ENCODE measurements around the gene SRGAP3. TPM values are rescaled to one million over a fixed set of nuclear protein-coding genes. Genes with fewer than 3 reads are reported as not detected.

SRGAP3 gene
- total RNA-seq, 2 experiments from 2014 or later, result 1.2 to 1.3 TPM

DNA sequence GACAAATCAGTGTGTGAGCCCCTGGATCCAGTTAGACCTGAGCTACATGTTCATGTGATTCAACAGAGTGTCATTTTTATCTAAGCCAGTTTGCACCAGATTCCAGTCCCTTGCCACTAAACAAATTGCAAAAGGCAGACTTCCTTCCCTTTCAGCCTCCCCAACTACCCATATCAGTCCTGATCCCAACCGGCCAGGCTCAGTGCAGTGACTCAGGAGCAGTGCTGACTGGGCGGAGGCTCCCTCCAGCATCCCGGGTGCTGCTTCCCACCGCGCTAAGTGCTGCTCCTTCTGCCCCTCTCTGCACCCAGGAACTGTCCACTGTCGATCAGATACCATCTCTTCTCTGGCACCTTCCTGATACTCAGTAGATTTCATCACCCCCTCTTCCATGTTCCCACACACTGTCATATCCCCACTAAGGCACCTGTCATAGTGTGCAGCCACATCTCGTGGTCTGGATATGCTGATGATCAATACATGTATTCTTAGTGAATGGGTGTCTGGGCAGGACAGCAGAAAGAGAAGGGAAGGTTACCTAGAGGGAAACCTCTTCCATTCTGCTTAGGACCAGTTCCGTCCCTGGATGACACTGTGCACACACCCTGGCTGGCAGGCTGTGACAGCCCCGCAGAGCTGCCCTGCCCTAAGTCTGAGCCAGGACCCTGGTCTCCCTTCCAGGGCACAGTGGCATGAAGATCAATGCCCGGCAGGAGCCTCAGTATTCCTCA is 177.3 kb downstream of the SRGAP3 start:
- Mint-ChIP-seq H3K27me3 (no peaks in the 10 kb centered on the region), H3K4me3 (no peak overlapping the region), H3K4me1 (no peaks in the 10 kb centered on the region), H3K9me3 (no peaks in the 10 kb centered on the region), H3K27ac (no peak overlapping the region), H3K36me3 (ENCODE audit: low read depth) (no peaks in the 10 kb centered on the region)
- ChIA-PET CTCF (no interaction called here), POLR2A (no interaction called here)
- no peak for DNase-seq

DNA sequence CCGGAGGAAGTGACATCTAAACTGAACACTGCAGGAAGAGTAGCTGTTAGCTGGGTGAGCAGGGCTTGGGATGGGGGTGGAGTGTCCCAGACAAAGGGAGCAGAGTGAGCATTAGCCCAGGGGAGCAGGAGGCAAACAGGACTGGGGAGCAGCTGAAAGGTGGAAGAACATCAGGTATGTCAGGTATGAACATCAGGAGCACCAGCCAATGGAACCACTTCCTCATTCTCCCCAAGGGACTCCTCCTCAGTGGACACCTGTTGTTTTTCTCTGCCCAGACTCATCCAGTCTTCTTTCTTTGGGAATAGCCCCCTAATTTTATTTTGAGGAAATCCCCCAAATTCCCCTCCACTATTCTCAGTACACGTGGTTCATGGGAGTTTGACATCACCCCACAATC is 178.5 kb downstream of the SRGAP3 start:
- no peaks in the 10 kb centered on the region for H3K9me3 Mint-ChIP-seq
- no peak overlapping the region for H3K27ac Mint-ChIP-seq
- no peaks in the 10 kb centered on the region for H3K4me1 Mint-ChIP-seq
- no peaks in the 10 kb centered on the region for H3K27me3 Mint-ChIP-seq
- POLR2A ChIA-PET, result no interaction called here
- H3K36me3 Mint-ChIP-seq (ENCODE audit: low read depth), result no peaks in the 10 kb centered on the region
- CTCF ChIA-PET, result no interaction called here
- DNase-seq, result no peak
- H3K4me3 Mint-ChIP-seq, result no peak overlapping the region

DNA sequence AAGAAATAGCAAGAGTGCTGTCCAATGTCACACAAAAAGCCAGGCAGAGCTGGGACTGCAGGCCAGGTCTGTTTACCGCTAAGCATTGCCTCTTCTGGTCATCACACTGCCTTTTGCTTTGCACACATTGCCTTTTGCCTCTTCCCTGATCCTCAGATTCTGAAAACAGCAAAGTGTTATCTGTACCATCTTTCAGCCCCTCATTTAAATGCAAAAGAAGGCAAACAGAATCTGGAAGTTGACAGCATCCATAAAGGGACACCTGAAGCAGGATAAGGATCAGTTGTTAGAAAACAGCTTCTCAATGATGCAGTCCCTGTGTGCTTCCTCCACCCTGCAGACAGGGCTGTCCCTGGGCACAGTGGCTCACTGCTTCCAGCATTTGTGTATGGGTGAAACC is 179.5 kb downstream of the SRGAP3 start:
- ChIA-PET CTCF (no interaction called here), POLR2A (no interaction called here)
- DNase-seq, result no peak
- H3K27ac Mint-ChIP-seq, result no peak overlapping the region
- H3K4me3 Mint-ChIP-seq, result no peak overlapping the region
- no peaks in the 10 kb centered on the region for H3K4me1 Mint-ChIP-seq
- H3K36me3 Mint-ChIP-seq (ENCODE audit: low read depth), result no peaks in the 10 kb centered on the region
- no peaks in the 10 kb centered on the region for H3K27me3 Mint-ChIP-seq
- no peaks in the 10 kb centered on the region for H3K9me3 Mint-ChIP-seq

DNA sequence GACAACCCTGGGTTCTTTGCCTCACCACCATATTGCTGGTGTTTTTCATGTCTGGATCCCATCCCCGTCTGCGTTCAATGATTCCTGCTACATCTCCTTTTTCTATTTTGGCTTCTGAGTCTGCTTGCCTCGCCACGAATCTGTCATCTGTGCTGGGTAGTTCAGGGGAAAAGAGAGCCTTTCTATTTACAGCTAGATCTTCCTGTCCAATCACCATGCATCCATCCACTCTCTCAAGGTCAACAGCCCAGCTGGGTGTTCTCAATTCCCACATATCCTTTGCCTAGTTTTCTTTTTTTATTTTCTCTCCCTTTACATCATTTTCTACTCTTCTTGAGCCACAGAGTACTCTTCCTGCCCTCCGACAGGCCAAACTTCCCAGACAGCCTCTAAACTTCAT is 181.4 kb downstream of the SRGAP3 start:
- CTCF ChIA-PET, result interaction anchor here (0.7 to 2.1 kb wide), 7 partner anchors 18 to 297 kb away, joined by 3 to 6 read pairs (median 4); no protein-coding TSS in a partner anchor
- Mint-ChIP-seq H3K4me1 (no peaks in the 10 kb centered on the region), H3K4me3 (no peak overlapping the region), H3K27ac (no peak overlapping the region), H3K36me3 (ENCODE audit: low read depth) (no peaks in the 10 kb centered on the region), H3K27me3 (no peaks in the 10 kb centered on the region), H3K9me3 (no peaks in the 10 kb centered on the region)
- POLR2A ChIA-PET, result no interaction called here
- DNase-seq, result no peak

DNA sequence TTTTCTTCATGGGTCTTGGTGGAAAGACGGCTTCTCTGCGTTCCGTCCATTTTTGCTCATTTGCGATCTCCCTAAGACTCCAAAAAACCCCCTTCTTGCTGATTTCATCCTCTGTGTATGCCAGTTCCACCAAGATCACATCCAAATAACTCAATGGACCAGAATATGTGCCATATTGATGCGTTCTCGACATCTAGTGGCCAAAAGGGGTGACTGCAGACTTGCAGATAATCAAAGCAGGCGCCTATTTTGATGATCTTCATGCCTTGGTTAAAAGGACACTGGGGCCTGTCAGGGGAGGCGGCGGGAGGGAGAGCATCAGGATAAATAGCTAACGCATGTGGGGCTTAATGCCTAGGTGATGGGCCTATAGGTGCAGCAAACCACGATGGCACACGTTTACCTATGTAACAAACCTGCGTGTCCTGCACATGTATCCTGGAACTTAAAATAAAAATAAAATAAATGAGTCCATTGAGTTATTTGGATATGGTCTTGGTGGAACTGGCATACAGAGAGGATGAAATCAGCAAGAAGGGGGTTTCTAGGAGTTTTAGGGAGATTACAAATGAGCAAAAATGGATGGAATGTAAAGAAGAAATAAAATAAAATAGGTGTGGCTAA is 182.0 kb downstream of the SRGAP3 start:
- no peak overlapping the region for H3K27ac Mint-ChIP-seq
- no peaks in the 10 kb centered on the region for H3K4me1 Mint-ChIP-seq
- ChIA-PET POLR2A (no interaction called here), CTCF (interaction anchor here (1.2 to 2.1 kb wide), 4 partner anchors 17 to 235 kb away, joined by 3 to 6 read pairs (median 4); no protein-coding TSS in a partner anchor)
- no peaks in the 10 kb centered on the region for H3K27me3 Mint-ChIP-seq
- H3K36me3 Mint-ChIP-seq (ENCODE audit: low read depth), result no peaks in the 10 kb centered on the region
- DNase-seq, result peak; percentile 30
- H3K4me3 Mint-ChIP-seq, result no peak overlapping the region
- H3K9me3 Mint-ChIP-seq, result peaks cover 2% of the 10 kb centered on the region

DNA sequence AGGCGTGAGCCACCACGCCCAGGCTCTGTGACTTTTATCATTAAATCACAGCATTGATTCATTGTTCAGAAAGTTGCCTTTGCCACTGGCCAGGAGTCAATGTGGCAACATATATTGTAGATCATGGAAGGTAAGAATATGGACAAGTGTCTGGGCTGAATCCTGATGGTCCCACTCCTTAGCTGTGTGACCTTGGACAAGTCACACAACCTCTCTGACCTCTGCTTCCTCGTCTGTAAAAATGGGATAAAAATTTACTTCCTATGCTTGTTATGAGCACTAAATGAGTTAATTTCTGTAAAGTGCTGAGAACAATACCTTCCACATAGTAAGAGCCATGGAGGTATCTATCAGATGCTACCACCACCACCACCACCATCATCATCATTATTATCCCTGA is 182.7 kb downstream of the SRGAP3 start:
- H3K27me3 Mint-ChIP-seq, result no peaks in the 10 kb centered on the region
- no peak overlapping the region for H3K4me3 Mint-ChIP-seq
- H3K9me3 Mint-ChIP-seq, result peaks cover 4% of the 10 kb centered on the region
- H3K4me1 Mint-ChIP-seq, result no peaks in the 10 kb centered on the region
- CTCF ChIA-PET, result interaction anchor here (1.2 to 2.1 kb wide), 3 partner anchors 16 to 236 kb away, joined by 3 to 6 read pairs (median 4); no protein-coding TSS in a partner anchor
- H3K27ac Mint-ChIP-seq, result no peak overlapping the region
- no peak for DNase-seq
- POLR2A ChIA-PET, result interaction anchor here (0.6 kb wide), 1 partner anchor 183 kb away, joined by 4 read pairs; the partner anchor contains the start of gene SRGAP3
- H3K36me3 Mint-ChIP-seq (ENCODE audit: low read depth), result no peaks in the 10 kb centered on the region

DNA sequence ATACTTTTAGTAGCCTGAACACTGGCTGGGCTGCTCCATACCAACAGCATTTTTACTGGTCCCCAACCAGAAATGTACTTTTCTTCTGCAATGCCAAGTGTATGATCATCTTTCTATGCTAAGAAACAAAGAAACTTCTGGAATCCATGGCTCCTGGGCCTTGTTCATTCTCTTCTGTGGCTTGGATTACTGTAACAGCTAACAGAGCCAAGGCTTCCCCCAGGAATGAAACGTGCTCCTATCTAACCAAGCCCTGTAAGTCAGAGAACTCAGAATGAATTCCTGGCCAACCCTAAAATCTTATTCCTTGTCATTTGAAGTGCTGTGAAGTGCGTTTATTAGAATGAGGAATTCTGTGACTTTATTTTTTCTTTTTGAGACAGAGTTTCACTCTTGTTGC is 183.3 kb downstream of the SRGAP3 start:
- Mint-ChIP-seq H3K9me3 (peaks cover 4% of the 10 kb centered on the region), H3K27me3 (no peaks in the 10 kb centered on the region), H3K27ac (no peak overlapping the region), H3K4me3 (no peak overlapping the region), H3K4me1 (no peaks in the 10 kb centered on the region), H3K36me3 (ENCODE audit: low read depth) (no peaks in the 10 kb centered on the region)
- DNase-seq, result no peak
- ChIA-PET CTCF (interaction anchor here (2.1 kb wide), 1 partner anchor 236 kb away, joined by 6 read pairs; no protein-coding TSS in a partner anchor), POLR2A (interaction anchor here (0.6 kb wide), 1 partner anchor 183 kb away, joined by 4 read pairs; the partner anchor contains the start of gene SRGAP3)

DNA sequence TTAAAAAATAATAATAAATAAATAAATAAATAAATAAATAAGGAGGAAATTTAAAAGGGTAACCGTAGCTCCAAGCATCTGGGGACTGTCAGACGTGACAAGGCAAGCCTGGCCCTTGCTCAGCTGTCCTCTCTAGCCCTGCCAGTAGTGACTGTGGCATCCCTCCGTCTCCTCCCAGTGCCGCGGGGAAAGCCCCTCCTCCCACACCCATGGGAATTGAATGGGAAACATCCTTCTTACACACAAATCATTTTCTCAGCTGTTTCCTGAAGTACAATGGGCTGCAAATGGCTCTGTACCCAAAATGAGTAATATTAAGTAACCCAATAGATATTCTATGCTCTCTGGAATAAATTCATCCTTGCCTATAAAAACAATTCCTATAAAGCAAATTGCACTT is 184.6 kb downstream of the SRGAP3 start:
- Mint-ChIP-seq H3K4me3 (no peak overlapping the region), H3K27me3 (no peaks in the 10 kb centered on the region), H3K36me3 (ENCODE audit: low read depth) (no peaks in the 10 kb centered on the region), H3K27ac (no peak overlapping the region), H3K4me1 (no peaks in the 10 kb centered on the region), H3K9me3 (peaks cover 4% of the 10 kb centered on the region)
- DNase-seq, result no peak
- CTCF ChIA-PET, result interaction anchor here (1.6 kb wide), 1 partner anchor 66 kb away, joined by 3 read pairs; no protein-coding TSS in a partner anchor
- POLR2A ChIA-PET, result no interaction called here

DNA sequence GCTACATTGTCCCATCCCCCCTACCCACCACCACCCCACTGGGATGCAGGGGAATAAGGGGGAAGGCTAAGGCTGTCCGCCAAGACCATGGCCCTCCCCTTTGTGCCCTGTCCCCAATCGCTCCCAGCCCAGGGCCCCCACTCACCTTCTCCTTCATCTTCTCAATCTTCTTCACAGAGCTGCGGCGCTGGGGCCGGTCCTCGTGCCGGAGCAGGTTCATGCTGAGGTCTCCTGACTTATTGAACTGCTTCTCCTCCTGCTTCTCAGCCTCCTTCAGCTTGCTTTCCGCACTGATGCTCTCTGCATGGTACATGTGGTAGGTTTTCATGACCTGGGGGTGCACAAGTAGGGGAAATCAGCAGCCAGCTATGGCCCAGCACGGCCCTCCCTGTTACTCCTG is 185.2 kb downstream of the SRGAP3 start:
- H3K27ac Mint-ChIP-seq, result no peak overlapping the region
- ChIA-PET CTCF (interaction anchor here (1.6 kb wide), 1 partner anchor 65 kb away, joined by 3 read pairs; no protein-coding TSS in a partner anchor), POLR2A (no interaction called here)
- peaks cover 4% of the 10 kb centered on the region for H3K9me3 Mint-ChIP-seq
- H3K4me3 Mint-ChIP-seq, result no peak overlapping the region
- no peaks in the 10 kb centered on the region for H3K4me1 Mint-ChIP-seq
- no peaks in the 10 kb centered on the region for H3K36me3 Mint-ChIP-seq (ENCODE audit: low read depth)
- no peaks in the 10 kb centered on the region for H3K27me3 Mint-ChIP-seq
- no peak for DNase-seq

DNA sequence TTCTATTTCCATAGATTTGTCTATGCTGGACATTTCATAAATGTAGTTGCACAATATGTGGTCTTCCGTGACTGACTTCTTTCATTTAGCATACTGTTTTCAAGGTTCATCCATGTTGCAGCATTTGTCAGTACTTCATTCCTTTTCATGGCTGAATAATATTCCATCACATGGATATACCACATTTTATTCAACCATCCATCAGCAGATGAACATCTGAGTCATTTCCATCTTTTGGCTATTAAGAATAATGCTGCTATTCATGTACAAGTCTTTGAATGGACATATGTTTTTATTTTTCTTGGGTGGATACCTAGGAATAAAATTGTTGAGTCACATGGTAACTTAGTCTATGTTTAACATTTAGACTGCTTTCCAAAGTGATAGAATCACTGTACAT is 186.9 kb downstream of the SRGAP3 start:
- POLR2A ChIA-PET, result no interaction called here

DNA sequence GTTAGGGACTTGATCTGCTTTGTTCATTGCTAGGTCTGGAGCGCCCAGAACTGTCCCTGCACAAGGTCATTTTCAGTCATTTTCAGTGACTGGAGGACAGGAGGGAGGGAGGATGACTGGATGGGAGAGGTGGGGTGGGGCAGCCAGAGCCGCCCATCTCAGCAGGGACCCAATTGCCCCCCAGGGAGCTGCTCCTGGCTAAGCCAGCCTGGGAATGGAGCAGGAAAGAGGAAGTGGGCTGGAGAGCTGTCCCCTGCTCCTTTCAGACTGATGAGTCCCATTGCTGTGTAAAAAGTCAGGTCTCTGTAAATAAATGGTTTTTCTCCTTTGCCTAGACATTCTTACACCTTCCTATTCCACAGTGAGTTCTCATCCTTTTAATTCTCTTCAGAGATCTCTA is 187.8 kb downstream of the SRGAP3 start:
- DNase-seq, result no peak
- ChIA-PET POLR2A (no interaction called here), CTCF (no interaction called here)
- H3K4me1 Mint-ChIP-seq, result no peaks in the 10 kb centered on the region
- H3K9me3 Mint-ChIP-seq, result peaks cover 4% of the 10 kb centered on the region
- H3K27ac Mint-ChIP-seq, result no peak overlapping the region
- no peaks in the 10 kb centered on the region for H3K27me3 Mint-ChIP-seq
- no peak overlapping the region for H3K4me3 Mint-ChIP-seq
- H3K36me3 Mint-ChIP-seq (ENCODE audit: low read depth), result no peaks in the 10 kb centered on the region

More for the DNA sequence above, 186.9 kb downstream of the SRGAP3 start:
- H3K27me3 Mint-ChIP-seq, result no peaks in the 10 kb centered on the region
- H3K4me3 Mint-ChIP-seq, result no peak overlapping the region
- no peaks in the 10 kb centered on the region for H3K36me3 Mint-ChIP-seq (ENCODE audit: low read depth)
- H3K27ac Mint-ChIP-seq, result no peak overlapping the region
- H3K4me1 Mint-ChIP-seq, result no peaks in the 10 kb centered on the region
- H3K9me3 Mint-ChIP-seq, result peaks cover 4% of the 10 kb centered on the region
- CTCF ChIA-PET, result no interaction called here
- DNase-seq, result no peak

DNA sequence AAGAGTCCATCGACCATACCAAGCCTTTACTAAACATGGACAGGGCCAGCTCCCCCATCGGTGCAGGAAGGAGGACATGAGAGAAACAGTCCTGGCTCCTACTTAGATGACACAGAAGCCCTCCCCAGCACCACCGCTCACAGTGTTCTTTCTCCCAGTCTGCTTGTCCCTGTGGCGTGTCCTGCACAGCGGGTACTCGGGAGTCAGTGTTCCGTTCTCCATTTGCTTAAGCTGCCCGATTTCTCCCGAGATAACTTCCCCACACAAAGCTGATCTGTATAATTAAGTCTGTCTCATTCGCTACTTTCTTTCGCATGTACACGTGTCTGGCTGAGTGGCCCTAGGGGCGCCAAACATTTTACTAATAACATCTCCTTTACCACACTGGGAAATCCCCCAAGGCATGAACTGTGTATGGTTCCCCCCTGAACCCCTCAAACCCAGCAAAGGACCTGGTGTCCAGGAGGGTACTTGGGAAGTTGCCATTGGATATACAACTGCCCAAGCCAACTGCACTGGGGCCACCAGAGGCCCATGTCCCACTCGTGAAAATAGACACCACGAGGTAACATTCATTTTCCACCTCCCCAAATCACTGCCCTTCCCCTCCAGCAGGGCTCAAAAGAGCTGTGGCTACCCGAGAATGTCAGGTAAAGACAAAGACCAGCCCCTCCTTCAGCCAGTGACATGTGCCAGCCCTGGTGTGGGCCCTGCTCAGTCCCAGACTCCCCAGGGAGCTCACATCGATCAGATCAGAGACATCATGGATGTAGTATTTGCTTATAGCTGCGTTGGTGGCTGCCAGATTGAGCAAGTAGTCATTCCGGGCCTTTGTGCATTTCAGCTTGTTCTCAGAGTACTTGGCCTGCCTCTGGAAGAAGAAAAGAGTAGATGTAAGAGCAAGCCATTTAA is 189.7 kb downstream of the SRGAP3 start:
- H3K4me1 Mint-ChIP-seq, result no peaks in the 10 kb centered on the region

DNA sequence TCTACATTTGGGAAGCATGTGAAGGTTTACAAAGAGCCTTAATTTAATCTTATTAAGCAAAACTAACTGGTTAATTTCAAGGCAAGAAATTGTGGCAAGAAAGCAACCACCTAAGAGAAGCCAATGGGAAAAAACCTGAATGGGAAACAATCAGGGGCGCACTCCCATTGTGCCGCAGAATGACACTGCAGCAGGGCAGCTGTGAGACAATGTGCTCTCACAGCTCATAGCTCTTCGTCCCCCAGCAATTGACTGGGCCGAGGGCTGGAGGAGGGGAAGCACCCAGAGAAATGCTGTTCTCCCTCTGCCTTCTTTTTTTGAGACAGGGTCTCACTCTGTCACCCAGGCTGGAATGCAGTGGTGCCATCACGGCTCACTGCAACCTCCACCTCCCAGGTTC is 192.9 kb downstream of the SRGAP3 start:
- no peaks in the 10 kb centered on the region for H3K9me3 Mint-ChIP-seq

More for the DNA sequence above, 189.7 kb downstream of the SRGAP3 start:
- H3K27me3 Mint-ChIP-seq, result no peaks in the 10 kb centered on the region
- no peak for DNase-seq
- no peak overlapping the region for H3K4me3 Mint-ChIP-seq
- CTCF ChIA-PET, result no interaction called here
- peaks cover 4% of the 10 kb centered on the region for H3K9me3 Mint-ChIP-seq
- POLR2A ChIA-PET, result no interaction called here
- H3K27ac Mint-ChIP-seq, result no peak overlapping the region
- no peaks in the 10 kb centered on the region for H3K36me3 Mint-ChIP-seq (ENCODE audit: low read depth)

More for the DNA sequence above, 192.9 kb downstream of the SRGAP3 start:
- H3K36me3 Mint-ChIP-seq (ENCODE audit: low read depth), result no peaks in the 10 kb centered on the region
- ChIA-PET POLR2A (no interaction called here), CTCF (no interaction called here)
- H3K4me1 Mint-ChIP-seq, result no peaks in the 10 kb centered on the region
- H3K4me3 Mint-ChIP-seq, result no peak overlapping the region
- no peak for DNase-seq
- H3K27me3 Mint-ChIP-seq, result no peaks in the 10 kb centered on the region
- no peak overlapping the region for H3K27ac Mint-ChIP-seq
